Purkinje cell (primary cell): ENCODE measurements around the gene CCDC74A. TPM values are rescaled to one million over a fixed set of nuclear protein-coding genes. Genes with fewer than 3 reads are reported as not detected.

ENCODE experiments used
- polyA plus RNA-seq: library from polyadenylated mRNA; unstranded; fragments of >200 nt; fragmentation: Nextera tagmentation; gene quantifications from 2 replicates; pipeline ENCODE4 v1.2.1, GENCODE V29; 2014

CCDC74A gene
- 0.74 and 0.91 TPM in 2 replicates for polyA plus RNA-seq

GRCh38 chr2:131527131-131528001, at the start of gene CCDC74A:
Gene CCDC74A, plus strand, starts transcription at chr2:131527888. Its CDS starts 83 bp downstream, at chr2:131527971.

DNA sequence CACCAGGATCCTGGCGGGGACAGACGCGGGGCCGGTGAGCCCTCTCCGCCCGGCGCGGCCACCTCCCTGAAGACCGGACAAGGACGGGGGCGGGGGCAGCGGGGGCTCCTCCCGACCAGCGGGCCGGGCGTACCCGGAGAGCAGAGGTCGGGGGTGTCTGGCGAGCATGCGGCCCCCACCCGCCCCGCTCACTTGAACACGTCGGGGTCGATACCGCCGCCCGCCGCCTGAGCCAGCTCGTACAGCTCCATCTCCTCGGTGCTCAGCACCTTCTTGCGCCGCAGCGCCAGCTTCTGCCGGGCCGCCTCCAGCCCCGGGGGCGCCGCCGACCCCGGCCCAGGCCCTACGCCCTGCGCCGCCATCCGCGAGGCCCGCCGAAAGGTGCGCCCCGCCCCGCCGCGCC, 35.7 kb upstream of the CCDC74A start, which contains the start of gene MZT2A:
Gene MZT2A (minus strand): TSS at position 383 of the 403 bp plus-strand sequence. CDS start 21 bp downstream, at position 362.

Other genes with a start within 250 kb of the CCDC74A start
- 0.24 and 1.7 TPM in 2 replicates for gene RAB6D, start 163.7 kb upstream of the CCDC74A start, polyA plus RNA-seq
- 2.8 TPM in 1 of 2 replicates, not detected in the other for gene TUBA3D, start 51.8 kb upstream of the CCDC74A start, polyA plus RNA-seq
- gene MZT2A, start 35.5 kb upstream of the CCDC74A start, polyA plus RNA-seq = 9.9 and 13.3 TPM in 2 replicates